CD14-positive monocyte (primary cell): ENCODE results near the gene CRY2. TPM values are rescaled to one million over a fixed set of nuclear protein-coding genes. Genes with fewer than 3 reads are reported as not detected.
A peak's percentile ranks its signal among the peaks of the same experiment; 100 is the strongest.

ENCODE experiments used
- DNase-seq, 3 donors: peaks; one replicate each; pipeline ENCODE4 v3.0.0-alpha.2; 2011 to 2022
- H2AFZ ChIP-seq: 2 replicates; pipeline ENCODE4 v1.6.0; 2012; ENCODE audit warnings: mild to moderate bottlenecking, low read depth, low read length, inconsistent platforms; ENCODE audit not compliant: insufficient read depth, poor library complexity, severe bottlenecking
- H3K27ac ChIP-seq, 2 donors: 1 replicate in 1 of 2; 2 replicates in 1 of 2; pipeline ENCODE4 v1.5.1; 2012 to 2013; ENCODE audit warnings: low read length in 2 of 2, control low read depth in 1 of 2, inconsistent platforms in 1 of 2, low read depth in 1 of 2, mild to moderate bottlenecking in 1 of 2
- H3K27me3 ChIP-seq, 2 donors: one replicate each; pipeline versions ENCODE4 v1.6.0 to v1.6.1; 2011 to 2013; ENCODE audit warnings: low read length in 2 of 2; ENCODE audit not compliant: control insufficient read depth in 2 of 2, insufficient read depth in 2 of 2
- H3K36me3 ChIP-seq, 2 donors: replicated peaks in 1 of 2; 1 replicate in 1 of 2; 2 replicates in 1 of 2; pipeline versions ENCODE4 v1.5.1 to v1.6.1; 2012 to 2013; ENCODE audit warnings: low read length in 2 of 2, control low read depth in 1 of 2, inconsistent platforms in 1 of 2, mild to moderate bottlenecking in 1 of 2; ENCODE audit not compliant: insufficient read depth in 2 of 2, control insufficient read depth in 1 of 2
- H3K4me1 ChIP-seq, 2 donors: 1 replicate in 1 of 2; 2 replicates in 1 of 2; pipeline versions ENCODE4 v1.5.1 to v1.6.1; 2012 to 2013; ENCODE audit warnings: low read length in 2 of 2, control low read depth in 1 of 2, inconsistent platforms in 1 of 2, mild to moderate bottlenecking in 1 of 2, moderate library complexity in 1 of 2; ENCODE audit not compliant: insufficient read depth in 2 of 2, control insufficient read depth in 1 of 2
- H3K4me2 ChIP-seq: replicated peaks from 2 replicates; pipeline ENCODE3; 2012; ENCODE audit warnings: low read length, moderate library complexity, mild to moderate bottlenecking; ENCODE audit not compliant: poor library complexity, severe bottlenecking; ENCODE audit errors: extremely low read depth
- H3K4me3 ChIP-seq, 3 experiments: fragments of 200-600 bp in 1 of 3; sonication (generic) in 1 of 3; replicated peaks in 1 of 3; 1 replicate in 2 of 3; 2 replicates in 1 of 3; pipeline ENCODE4 v1.5.1; 2011 to 2013; ENCODE audit warnings: low read length in 3 of 3, mild to moderate bottlenecking in 3 of 3, control low read depth in 2 of 3, low read depth in 2 of 3, inconsistent platforms in 1 of 3, moderate library complexity in 1 of 3
- H3K79me2 ChIP-seq: 2 replicates; pipeline ENCODE4 v1.6.0; 2012; ENCODE audit warnings: mild to moderate bottlenecking, control low read depth, inconsistent platforms, low read length, moderate library complexity; ENCODE audit not compliant: insufficient read depth
- H3K9ac ChIP-seq: 2 replicates; pipeline ENCODE4 v1.6.0; 2017; ENCODE audit warnings: low read length, mild to moderate bottlenecking; ENCODE audit not compliant: insufficient read depth, poor library complexity, severe bottlenecking
- H3K9me3 ChIP-seq, 2 donors: replicated peaks in 1 of 2; 1 replicate in 1 of 2; 2 replicates in 1 of 2; pipeline versions ENCODE4 v1.5.1 to v1.6.1; 2012 to 2013; ENCODE audit warnings: low read length in 2 of 2, control low read depth in 1 of 2; ENCODE audit not compliant: control insufficient read depth in 1 of 2, insufficient read depth in 1 of 2
- H4K20me1 ChIP-seq: 2 replicates; pipeline ENCODE4 v1.6.0; 2012; ENCODE audit warnings: mild to moderate bottlenecking, low read length, control low read depth, moderate library complexity; ENCODE audit not compliant: insufficient read depth
- H3K27ac Mint-ChIP-seq, 7 donors: one replicate each; pipeline ENCODE4 v1.8.0; 2020; ENCODE audit warnings: mild to moderate bottlenecking in 7 of 7, mixed read lengths in 7 of 7, moderate library complexity in 6 of 7, inconsistent platforms in 2 of 7
- H3K27me3 Mint-ChIP-seq, 3 donors: one replicate each; pipeline ENCODE4 v1.8.0; 2021 to 2022; ENCODE audit warnings: low read depth in 3 of 3, mild to moderate bottlenecking in 3 of 3, mixed read lengths in 3 of 3, moderate library complexity in 3 of 3, inconsistent platforms in 1 of 3
- H3K36me3 Mint-ChIP-seq, 2 donors: one replicate each; pipeline ENCODE4 v1.8.0; 2020; ENCODE audit warnings: mixed read lengths in 2 of 2, inconsistent platforms in 1 of 2, mild to moderate bottlenecking in 1 of 2
- H3K4me1 Mint-ChIP-seq: one replicate; pipeline ENCODE4 v1.8.0; 2020; ENCODE audit warnings: mild to moderate bottlenecking, mixed read lengths
- H3K4me3 Mint-ChIP-seq, 2 donors: one replicate each; pipeline ENCODE4 v1.8.0; 2020; ENCODE audit warnings: mild to moderate bottlenecking in 2 of 2, mixed read lengths in 2 of 2, moderate library complexity in 1 of 2
- H3K9me3 Mint-ChIP-seq, 7 donors: one replicate each; pipeline ENCODE4 v1.8.0; 2020 to 2022; ENCODE audit warnings: mixed read lengths in 7 of 7, mild to moderate bottlenecking in 6 of 7, moderate library complexity in 6 of 7, inconsistent platforms in 2 of 7
- WGBS: methylation state at CpG from one replicate; pipeline ENCODE4 v1.1.5; 2013; ENCODE audit warnings: missing lambda C conversion rate; ENCODE audit not compliant: insufficient coverage; 5-methylcytosine and 5-hydroxymethylcytosine counted together
- intact Hi-C, 2 donors: fragments of 100-400 bp; cut with micrococcal nuclease; formaldehyde crosslinking; loops; one replicate each; pipeline versions ENCODE4 v1.15.0 to v1.15.1; 2023
- polyA plus RNA-seq, 3 donors: library from polyadenylated mRNA; depleted of rRNA in 1 of 3; unstranded in 2 of 3; stranded (reverse) in 1 of 3; fragments of 300-500 nt in 2 of 3; fragments of >200 nt in 1 of 3; fragmentation: Illumina TruSeq in 2 of 3; gene quantifications; 1 replicate in 2 of 3; 2 replicates in 1 of 3; pipeline ENCODE4 v1.2.3, GENCODE V29; 2012 to 2021
- TF ChIP-seq, protein P1 (sequence below): fragments of 200-600 bp; IDR thresholded peaks from one replicate; pipeline ENCODE4 v1.8.0; 2022; ENCODE audit warnings: antibody characterized with exemption, mild to moderate bottlenecking

The CRY2 gene
- polyA plus RNA-seq, 3 donors, result 5.1 to 12.5 (median 7.2) TPM

DNA sequence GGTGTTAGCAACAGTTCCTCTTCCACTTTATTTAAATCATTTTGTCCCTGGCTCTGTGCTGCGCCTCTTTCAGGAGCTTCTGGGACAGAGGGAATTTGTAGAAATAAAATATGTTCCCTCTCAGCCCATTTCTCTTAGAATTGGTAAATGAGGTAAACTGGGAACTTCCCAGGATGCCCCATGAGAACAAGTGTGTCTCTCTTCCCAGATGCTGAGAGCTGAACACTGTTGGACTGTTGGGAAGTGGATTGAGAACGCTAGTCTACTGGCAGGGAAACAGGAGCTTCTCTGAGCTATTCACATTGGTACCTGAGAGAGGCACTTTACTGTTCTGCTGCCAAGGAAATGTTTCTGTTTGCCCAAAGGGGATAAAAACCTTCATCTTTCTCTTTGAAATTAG lies 4.0 kb downstream of the CRY2 start:
- Histone ChIP-seq H3K27ac (no peak overlapping the region), H3K4me2 (no peak overlapping the region), H3K4me1 (peaks cover 27% of the 10 kb centered on the region in 2 donors), H3K36me3 (peaks cover 7 to 13% of the 10 kb centered on the region in 2 donors), H4K20me1 (peaks cover 68% of the 10 kb centered on the region), H3K27me3 (no peaks in the 10 kb centered on the region), H3K9me3 (no peaks in the 10 kb centered on the region), H3K4me3 (no peak overlapping the region), H3K79me2 (peaks cover 62% of the 10 kb centered on the region), H2AFZ (no peak overlapping the region), H3K9ac (no peak overlapping the region)
- no peak overlapping the region for H3K4me3 Mint-ChIP-seq
- peaks cover 0 to 3% (median 0%) of the 10 kb centered on the region in 3 donors for H3K27me3 Mint-ChIP-seq
- TF ChIP-seq, protein P1, sequence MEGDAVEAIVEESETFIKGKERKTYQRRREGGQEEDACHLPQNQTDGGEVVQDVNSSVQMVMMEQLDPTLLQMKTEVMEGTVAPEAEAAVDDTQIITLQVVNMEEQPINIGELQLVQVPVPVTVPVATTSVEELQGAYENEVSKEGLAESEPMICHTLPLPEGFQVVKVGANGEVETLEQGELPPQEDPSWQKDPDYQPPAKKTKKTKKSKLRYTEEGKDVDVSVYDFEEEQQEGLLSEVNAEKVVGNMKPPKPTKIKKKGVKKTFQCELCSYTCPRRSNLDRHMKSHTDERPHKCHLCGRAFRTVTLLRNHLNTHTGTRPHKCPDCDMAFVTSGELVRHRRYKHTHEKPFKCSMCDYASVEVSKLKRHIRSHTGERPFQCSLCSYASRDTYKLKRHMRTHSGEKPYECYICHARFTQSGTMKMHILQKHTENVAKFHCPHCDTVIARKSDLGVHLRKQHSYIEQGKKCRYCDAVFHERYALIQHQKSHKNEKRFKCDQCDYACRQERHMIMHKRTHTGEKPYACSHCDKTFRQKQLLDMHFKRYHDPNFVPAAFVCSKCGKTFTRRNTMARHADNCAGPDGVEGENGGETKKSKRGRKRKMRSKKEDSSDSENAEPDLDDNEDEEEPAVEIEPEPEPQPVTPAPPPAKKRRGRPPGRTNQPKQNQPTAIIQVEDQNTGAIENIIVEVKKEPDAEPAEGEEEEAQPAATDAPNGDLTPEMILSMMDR, result no peak
- no peak for DNase-seq
- H3K9me3 Mint-ChIP-seq, result no peaks in the 10 kb centered on the region
- H3K36me3 Mint-ChIP-seq, result peaks cover 20 to 30% of the 10 kb centered on the region in 2 donors
- intact Hi-C loops, result no loop called here
- peak overlapping the region in 1 of 7 donors; percentile 58 for H3K27ac Mint-ChIP-seq
- peaks cover 37% of the 10 kb centered on the region for H3K4me1 Mint-ChIP-seq
- WGBS, result 88% methylated on average over 1 of the region's 2 CpGs

DNA sequence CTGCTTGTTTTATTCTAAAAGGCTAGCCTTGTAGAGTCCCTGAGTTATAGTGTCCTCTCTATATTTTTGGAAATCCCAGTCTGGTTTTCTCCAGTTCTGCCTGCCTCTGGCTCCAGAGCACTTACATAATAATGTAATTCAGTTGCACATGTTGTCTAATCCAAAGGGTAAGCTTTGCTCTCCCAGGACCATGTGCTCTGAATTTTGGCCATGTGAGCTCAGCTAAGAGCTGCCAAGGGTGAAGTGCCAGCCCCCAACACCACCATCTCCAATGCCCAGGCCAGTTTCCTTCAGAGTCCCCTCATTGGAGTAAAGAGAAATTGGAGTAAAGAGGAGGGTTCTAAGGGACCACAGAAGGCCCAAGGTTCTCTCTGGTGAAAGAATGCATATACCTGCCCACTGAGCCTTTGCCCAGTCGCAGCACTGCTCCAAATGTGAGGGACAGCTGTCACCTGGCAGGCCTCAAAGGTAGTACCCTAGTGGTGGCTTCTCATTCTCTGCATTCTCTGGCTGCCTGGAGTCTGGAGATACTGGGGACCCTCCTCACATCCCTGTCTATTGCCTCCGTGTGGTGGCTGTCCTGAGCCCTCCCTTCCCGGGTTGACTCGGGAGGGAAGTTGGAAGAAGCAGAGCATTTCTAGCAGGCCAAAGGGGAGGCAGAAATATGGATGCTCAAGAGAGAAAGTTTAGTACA lies 4.9 kb downstream of the CRY2 start:
- Mint-ChIP-seq H3K4me3 (no peak overlapping the region), H3K36me3 (peaks cover 28 to 39% of the 10 kb centered on the region in 2 donors)

More for the DNA sequence above, 4.9 kb downstream of the CRY2 start:
- H3K27me3 Mint-ChIP-seq, result no peaks in the 10 kb centered on the region
- Histone ChIP-seq H3K4me1 (peaks cover 22 to 24% of the 10 kb centered on the region in 2 donors), H3K27me3 (no peaks in the 10 kb centered on the region), H3K27ac (peak overlapping the region in 1 of 2 donors; percentile 18), H3K79me2 (peaks cover 62% of the 10 kb centered on the region), H3K4me3 (no peak overlapping the region), H3K9ac (no peak overlapping the region), H3K36me3 (peaks cover 13 to 21% of the 10 kb centered on the region in 2 donors), H4K20me1 (peaks cover 73% of the 10 kb centered on the region), H3K4me2 (no peak overlapping the region), H2AFZ (no peak overlapping the region), H3K9me3 (no peaks in the 10 kb centered on the region)
- H3K9me3 Mint-ChIP-seq, result no peaks in the 10 kb centered on the region
- H3K4me1 Mint-ChIP-seq, result peaks cover 34% of the 10 kb centered on the region
- peak overlapping the region in 2 of 7 donors; percentile 15 to 64 for H3K27ac Mint-ChIP-seq
- TF ChIP-seq, protein P1, result no peak
- no peak for DNase-seq
- 100% methylated on average over 1 of the region's 4 CpGs for WGBS
- intact Hi-C loops, result no loop called here
